ENCODE measurements around the gene DNAH14. TPM values are rescaled to one million over a fixed set of nuclear protein-coding genes. Genes with fewer than 3 reads are reported as not detected.

DNAH14 gene
- total and polyA plus RNA-seq, 2 of the 8 experiments (the other 6 are each of a cell fraction or from before 2014, with no cell fraction given), result 8.4 to 40.7 TPM

- Histone ChIP-seq H3K27me3 (replicated peaks in 1 of 4; ENCODE audit: control insufficient read depth in 3 of 4, extremely low read depth in 1 of 4, insufficient read depth in 3 of 4, low read length in 3 of 4) (peaks cover 0 to 1% (median 0%) of the 10 kb centered on the region in 4 experiments; a peak in 1 of 7 replicates), H3K4me3 (ENCODE audit: extremely low read depth in 1 of 4, insufficient read depth in 2 of 4, low read depth in 3 of 4, low read length in 4 of 4) (no peak overlapping the region), H3K27ac (ENCODE audit: low read depth, low read length) (no peak overlapping the region), H2BK20ac (ENCODE audit: low read length) (no peak overlapping the region), H3K18ac (ENCODE audit: extremely low read depth, low read length) (no peak overlapping the region), H3K56ac (replicated peaks; ENCODE audit: insufficient read length, low read depth, low read length) (no peak overlapping the region), H3K23me2 (ENCODE audit: low read depth, low read length) (no peaks in the 10 kb centered on the region), H3K9ac (replicated peaks in 1 of 4; ENCODE audit: extremely low read depth in 1 of 4, low read depth in 3 of 4, low read length in 3 of 4) (no peak overlapping the region), H3K9me3 (ENCODE audit: insufficient read depth in 2 of 2, low read depth in 1 of 2, low read length in 1 of 2) (0 out of 4 replicates have a peak, but pooled peaks cover 0 to 3% of the 10 kb centered on the region in 2 experiments), H3K4me2 (ENCODE audit: insufficient read depth in 1 of 2, low read depth in 2 of 2, low read length in 2 of 2) (no peak overlapping the region), H3K36me3 (ENCODE audit: control insufficient read depth in 2 of 4, insufficient read depth in 4 of 4, low read length in 3 of 4) (no peaks in the 10 kb centered on the region), H3K23ac (ENCODE audit: insufficient read length) (no peak overlapping the region), H3K14ac (ENCODE audit: insufficient read length) (no peak overlapping the region), H2BK12ac (ENCODE audit: low read depth, low read length) (no peak overlapping the region), H2AFZ (ENCODE audit: low read length) (no peak overlapping the region), H3K4me1 (replicated peaks in 1 of 4; ENCODE audit: control insufficient read depth in 3 of 4, insufficient read depth in 4 of 4, low read length in 3 of 4) (no peaks in the 10 kb centered on the region), H2AK5ac (ENCODE audit: low read depth, low read length) (no peak overlapping the region), H4K8ac (ENCODE audit: extremely low read depth, insufficient read depth, low read length) (no peak overlapping the region), H4K91ac (replicated peaks; ENCODE audit: insufficient read length, low read length) (no peak overlapping the region), H3K79me2 (ENCODE audit: control insufficient read depth in 1 of 2, insufficient read depth in 2 of 2, low read length in 2 of 2) (no peaks in the 10 kb centered on the region), H4K5ac (ENCODE audit: insufficient read length, low read depth, low read length) (no peak overlapping the region), H2BK15ac (ENCODE audit: low read length) (no peak overlapping the region), H3K79me1 (ENCODE audit: low read depth, low read length) (no peaks in the 10 kb centered on the region), H2BK5ac (ENCODE audit: low read depth, low read length) (no peak overlapping the region), H3K4ac (replicated peaks; ENCODE audit: insufficient read length, low read depth, low read length) (no peak overlapping the region), H2BK120ac (replicated peaks; ENCODE audit: low read depth, low read length) (no peak overlapping the region), H4K20me1 (replicated peaks in 1 of 2; ENCODE audit: control insufficient read depth in 1 of 2, insufficient read depth in 2 of 2, low read length in 2 of 2) (no peaks in the 10 kb centered on the region)
- DNase-seq (ENCODE audit: low read depth in 1 of 2, low spot score in 2 of 2), result no peak
- POLR2A ChIA-PET (ENCODE audit: partially characterized antibody), result no interaction called here
- CTCF ChIA-PET (ENCODE audit: partially characterized antibody), result interaction anchor here (1.1 kb wide), 1 partner anchor 121 kb away, joined by 3 read pairs; no protein-coding TSS in a partner anchor
- FAIRE-seq, result no peak
- 70% methylated on average over 2 of the region's 2 CpGs; no CpG with 5 or more reads in 1 of the 2 experiments for WGBS, 2 experiments (ENCODE audit: extremely low coverage in 1 of 2, insufficient coverage in 1 of 2, insufficient read length in 1 of 2, insufficient replicate concordance in 2 of 2, low coverage in 1 of 2, low lambda C conversion rate in 2 of 2, missing lambda C conversion rate in 1 of 2)
- TF ChIP-seq NRF1 (IDR thresholded peaks at IDR 0.05; ENCODE audit: low read depth, low read length) (no peak), BRCA1 (IDR thresholded peaks at IDR 0.05; ENCODE audit: low read depth, low read length) (no peak), SP2 (IDR thresholded peaks at IDR 0.05; ENCODE audit: low read length) (no peak), E2F6 (IDR thresholded peaks at IDR 0.05) (no peak), POU5F1 (IDR thresholded peaks at IDR 0.05; ENCODE audit: low read depth, low read length) (no peak), TCF12 (IDR thresholded peaks at IDR 0.05; ENCODE audit: low read depth, low read length) (no peak)
Measured at GRCh38 chr1:225225681-225226080, 296.2 kb downstream of the DNAH14 start.

All from H1 (cell line).